Upper lobe of left lung (tissue), 4 donors: ENCODE results near the gene ZBTB46.
"Not testable (repeated sequence)": the region's sequence is repeated elsewhere in the genome, so short reads cannot be mapped to it uniquely, and the experiment has no call there.

Source experiments
- EP300 ChIP-seq, 4 donors: sonication (generic); formaldehyde crosslinking; IDR thresholded peaks; one replicate each; pipeline ENCODE4 v1.5.1; 2017; ENCODE audit warnings: antibody characterized with exemption in 4 of 4, control low read depth in 2 of 4
- POLR2A ChIP-seq, 4 donors: fragments of 450-650 bp; IDR thresholded peaks; one replicate each; pipeline ENCODE4 v1.5.1; 2016 to 2017; ENCODE audit warnings: antibody characterized with exemption in 4 of 4, mild to moderate bottlenecking in 2 of 4
- POLR2AphosphoS5 ChIP-seq, 2 donors: sonication (generic); formaldehyde crosslinking; IDR thresholded peaks; one replicate each; pipeline ENCODE4 v1.5.1; 2017; ENCODE audit warnings: antibody characterized with exemption in 2 of 2
- TF ChIP-seq, protein P1 (sequence below), 6 experiments: fragments of 450-650 bp in 4 of 6; fragments of 200-600 bp in 2 of 6; sonication (generic) in 2 of 6; IDR thresholded peaks; one replicate each; pipeline ENCODE4 v1.5.1; 2016 to 2019; ENCODE audit warnings: antibody characterized with exemption in 6 of 6

DNA sequence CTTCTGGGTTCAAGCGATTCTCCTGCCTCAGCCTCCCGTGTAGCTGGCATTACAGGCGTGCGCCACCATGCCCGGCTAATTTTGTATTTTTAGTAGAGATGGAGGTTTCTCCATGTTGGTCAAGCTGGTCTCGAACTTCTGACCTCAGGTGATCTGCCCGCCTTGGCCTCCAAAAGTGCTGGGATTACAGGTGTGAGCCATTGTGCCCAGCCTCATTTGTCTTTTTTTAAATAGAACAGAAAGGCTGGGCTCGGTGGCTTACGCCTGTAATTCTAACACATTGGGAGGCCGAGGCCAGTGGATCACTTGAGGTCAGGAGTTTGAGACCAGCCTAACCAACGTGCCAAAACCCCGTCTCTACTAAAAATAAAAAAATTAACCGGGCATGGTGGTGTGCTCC, 36.0 kb upstream of the ZBTB46 start:
- TF ChIP-seq POLR2AphosphoS5, POLR2A, EP300 (IDR thresholded peaks at IDR 0.05): not testable (repeated sequence)
- TF ChIP-seq, protein P1, sequence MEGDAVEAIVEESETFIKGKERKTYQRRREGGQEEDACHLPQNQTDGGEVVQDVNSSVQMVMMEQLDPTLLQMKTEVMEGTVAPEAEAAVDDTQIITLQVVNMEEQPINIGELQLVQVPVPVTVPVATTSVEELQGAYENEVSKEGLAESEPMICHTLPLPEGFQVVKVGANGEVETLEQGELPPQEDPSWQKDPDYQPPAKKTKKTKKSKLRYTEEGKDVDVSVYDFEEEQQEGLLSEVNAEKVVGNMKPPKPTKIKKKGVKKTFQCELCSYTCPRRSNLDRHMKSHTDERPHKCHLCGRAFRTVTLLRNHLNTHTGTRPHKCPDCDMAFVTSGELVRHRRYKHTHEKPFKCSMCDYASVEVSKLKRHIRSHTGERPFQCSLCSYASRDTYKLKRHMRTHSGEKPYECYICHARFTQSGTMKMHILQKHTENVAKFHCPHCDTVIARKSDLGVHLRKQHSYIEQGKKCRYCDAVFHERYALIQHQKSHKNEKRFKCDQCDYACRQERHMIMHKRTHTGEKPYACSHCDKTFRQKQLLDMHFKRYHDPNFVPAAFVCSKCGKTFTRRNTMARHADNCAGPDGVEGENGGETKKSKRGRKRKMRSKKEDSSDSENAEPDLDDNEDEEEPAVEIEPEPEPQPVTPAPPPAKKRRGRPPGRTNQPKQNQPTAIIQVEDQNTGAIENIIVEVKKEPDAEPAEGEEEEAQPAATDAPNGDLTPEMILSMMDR (IDR thresholded peaks at IDR 0.05), result not testable (repeated sequence)
